Neural cell (in vitro differentiated cells): Measurements from ENCODE around the gene POMT1. TPM values are rescaled to one million over a fixed set of nuclear protein-coding genes. Genes with fewer than 3 reads are reported as not detected.

Experiments
- H2AFZ ChIP-seq: fragments of 200-600, 300-800 bp; sonication (generic), shearing (Covaris generic); 2 replicates; pipeline ENCODE4 v1.6.0; 2014; ENCODE audit warnings: low read depth, mild to moderate bottlenecking, antibody characterized with exemption, low read length, moderate library complexity
- H3F3A ChIP-seq: fragments of 200-600 bp; shearing (Covaris generic); 2 replicates; pipeline ENCODE4 v1.6.1; 2016; ENCODE audit warnings: mild to moderate bottlenecking, moderate library complexity, mixed read lengths, antibody characterized with exemption, low read length; ENCODE audit not compliant: insufficient read depth, poor library complexity, severe bottlenecking
- H3K27ac ChIP-seq: fragments of 200-600, 300-800 bp; sonication (generic), shearing (Covaris generic); 2 replicates; pipeline ENCODE4 v1.5.1; 2014; ENCODE audit warnings: mild to moderate bottlenecking, low read length, moderate library complexity
- H3K27me3 ChIP-seq: fragments of 300-800, 200-600 bp; sonication (generic), shearing (Covaris generic); 2 replicates; pipeline ENCODE4 v1.6.0; 2014; ENCODE audit warnings: mild to moderate bottlenecking, low read depth, low read length, moderate library complexity; ENCODE audit not compliant: insufficient read depth
- H3K36me3 ChIP-seq: fragments of 300-800, 200-600 bp; sonication (generic), shearing (Covaris generic); 2 replicates; pipeline ENCODE4 v1.5.1; 2014; ENCODE audit warnings: mild to moderate bottlenecking, antibody characterized with exemption, low read length, moderate library complexity; ENCODE audit not compliant: insufficient read depth
- H3K4me2 ChIP-seq: fragments of 300-800, 200-600 bp; sonication (generic), shearing (Covaris generic); 2 replicates; pipeline ENCODE4 v1.6.0; 2014; ENCODE audit warnings: mild to moderate bottlenecking, low read length
- H3K4me3 ChIP-seq: fragments of 300-800, 200-600 bp; sonication (generic), shearing (Covaris generic); 2 replicates; pipeline ENCODE4 v1.5.1; 2014; ENCODE audit warnings: mild to moderate bottlenecking, low read length, moderate library complexity
- H3K79me2 ChIP-seq: fragments of 200-600 bp; shearing (Covaris generic); replicated peaks from 2 replicates; pipeline ENCODE4 v1.6.0; 2014; ENCODE audit warnings: mild to moderate bottlenecking, low read length, moderate library complexity; ENCODE audit not compliant: insufficient read depth
- H3K9ac ChIP-seq: fragments of 300-800, 200-600 bp; sonication (generic), shearing (Covaris generic); 2 replicates; pipeline ENCODE4 v1.6.1; 2016; ENCODE audit warnings: mild to moderate bottlenecking, low read length, mixed read lengths
- H3K9me2 ChIP-seq: fragments of 200-600 bp; shearing (Covaris generic); 2 replicates; pipeline ENCODE4 v1.6.1; 2016; ENCODE audit warnings: mild to moderate bottlenecking, low read length, mixed read lengths; ENCODE audit not compliant: insufficient read depth
- H3K9me3 ChIP-seq: fragments of 200-600, 300-800 bp; sonication (generic), shearing (Covaris generic); 2 replicates; pipeline ENCODE4 v1.6.1; 2016; ENCODE audit warnings: mild to moderate bottlenecking, mixed run types, low read length, moderate library complexity, mixed read lengths
- H4K20me1 ChIP-seq: fragments of 200-600 bp; shearing (Covaris generic); 2 replicates; pipeline ENCODE4 v1.6.1; 2016; ENCODE audit warnings: mild to moderate bottlenecking, mixed run types; ENCODE audit not compliant: insufficient read depth
- EP300 ChIP-seq: fragments of 450-650 bp; conservative IDR thresholded peaks from 2 replicates; pipeline ENCODE4 v1.6.1; 2014; ENCODE audit warnings: antibody characterized with exemption, mild to moderate bottlenecking, moderate library complexity; ENCODE audit not compliant: poor library complexity, severe bottlenecking
- EZH2 ChIP-seq: fragments of 200-600, 300-800 bp; shearing (Covaris generic), sonication (generic); IDR thresholded peaks from 2 replicates; pipeline ENCODE4 v1.6.1; 2014; ENCODE audit warnings: antibody characterized with exemption, low read length, borderline replicate concordance, mild to moderate bottlenecking; ENCODE audit not compliant: insufficient read depth, poor library complexity, severe bottlenecking
- MXI1 ChIP-seq: fragments of 450-650 bp; conservative IDR thresholded peaks from 2 replicates; pipeline ENCODE4 v1.6.1; 2014; ENCODE audit warnings: antibody characterized with exemption, mild to moderate bottlenecking; ENCODE audit not compliant: poor library complexity, severe bottlenecking
- POLR2AphosphoS5 ChIP-seq: IDR thresholded peaks from 2 replicates; pipeline ENCODE4 v1.6.1; 2012
- RAD21 ChIP-seq: fragments of 450-650 bp; conservative IDR thresholded peaks from 2 replicates; pipeline ENCODE4 v1.6.1; 2014; ENCODE audit warnings: antibody characterized with exemption, mild to moderate bottlenecking, moderate library complexity
- SMC3 ChIP-seq: fragments of 450-650 bp; conservative IDR thresholded peaks from 2 replicates; pipeline ENCODE4 v1.6.1; 2014; ENCODE audit warnings: antibody characterized with exemption, mild to moderate bottlenecking, moderate library complexity; ENCODE audit not compliant: poor library complexity
- TAF1 ChIP-seq: IDR thresholded peaks from 2 replicates; pipeline ENCODE4 v1.6.1; 2012; ENCODE audit warnings: low read depth
- polyA plus RNA-seq: library from polyadenylated mRNA; depleted of rRNA; stranded (reverse); fragments of >200 nt; gene quantifications from 2 replicates; pipeline ENCODE4 v1.2.3, GENCODE V29; 2014
- TF ChIP-seq, protein P1 (sequence below): fragments of 450-650 bp; IDR thresholded peaks from 2 replicates; pipeline ENCODE4 v1.5.1; 2014; ENCODE audit warnings: antibody characterized with exemption, mild to moderate bottlenecking, moderate library complexity; ENCODE audit not compliant: poor library complexity, severe bottlenecking
- TF ChIP-seq, protein P2 (sequence below): IDR thresholded peaks from 2 replicates; pipeline ENCODE4 v1.6.1; 2012; ENCODE audit warnings: borderline replicate concordance

POMT1 gene
- polyA plus RNA-seq, 1 donor from 2014 or later = 131 TPM

- Histone ChIP-seq H3K4me2 (no peak overlapping the region), H3K9ac (no peak overlapping the region), H4K20me1 (peaks cover 12% of the 10 kb centered on the region), H3K27me3 (no peaks in the 10 kb centered on the region), H3K9me3 (no peaks in the 10 kb centered on the region), H3K27ac (no peak overlapping the region), H3K36me3 (peaks cover 8% of the 10 kb centered on the region), H3K9me2 (no peaks in the 10 kb centered on the region), H3K79me2 (peaks cover 11% of the 10 kb centered on the region), H2AFZ (no peak overlapping the region), H3K4me3 (no peak overlapping the region), H3F3A (no peaks in the 10 kb centered on the region)
- no peak for TF ChIP-seq SMC3
- TF ChIP-seq, protein P1, sequence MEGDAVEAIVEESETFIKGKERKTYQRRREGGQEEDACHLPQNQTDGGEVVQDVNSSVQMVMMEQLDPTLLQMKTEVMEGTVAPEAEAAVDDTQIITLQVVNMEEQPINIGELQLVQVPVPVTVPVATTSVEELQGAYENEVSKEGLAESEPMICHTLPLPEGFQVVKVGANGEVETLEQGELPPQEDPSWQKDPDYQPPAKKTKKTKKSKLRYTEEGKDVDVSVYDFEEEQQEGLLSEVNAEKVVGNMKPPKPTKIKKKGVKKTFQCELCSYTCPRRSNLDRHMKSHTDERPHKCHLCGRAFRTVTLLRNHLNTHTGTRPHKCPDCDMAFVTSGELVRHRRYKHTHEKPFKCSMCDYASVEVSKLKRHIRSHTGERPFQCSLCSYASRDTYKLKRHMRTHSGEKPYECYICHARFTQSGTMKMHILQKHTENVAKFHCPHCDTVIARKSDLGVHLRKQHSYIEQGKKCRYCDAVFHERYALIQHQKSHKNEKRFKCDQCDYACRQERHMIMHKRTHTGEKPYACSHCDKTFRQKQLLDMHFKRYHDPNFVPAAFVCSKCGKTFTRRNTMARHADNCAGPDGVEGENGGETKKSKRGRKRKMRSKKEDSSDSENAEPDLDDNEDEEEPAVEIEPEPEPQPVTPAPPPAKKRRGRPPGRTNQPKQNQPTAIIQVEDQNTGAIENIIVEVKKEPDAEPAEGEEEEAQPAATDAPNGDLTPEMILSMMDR = no peak
- TF ChIP-seq RAD21 = no peak
- TF ChIP-seq EP300 = no peak
- no peak for TF ChIP-seq MXI1
- no peak for TF ChIP-seq POLR2AphosphoS5
- TF ChIP-seq EZH2 = no peak
- no peak for TF ChIP-seq TAF1
- TF ChIP-seq, protein P2, sequence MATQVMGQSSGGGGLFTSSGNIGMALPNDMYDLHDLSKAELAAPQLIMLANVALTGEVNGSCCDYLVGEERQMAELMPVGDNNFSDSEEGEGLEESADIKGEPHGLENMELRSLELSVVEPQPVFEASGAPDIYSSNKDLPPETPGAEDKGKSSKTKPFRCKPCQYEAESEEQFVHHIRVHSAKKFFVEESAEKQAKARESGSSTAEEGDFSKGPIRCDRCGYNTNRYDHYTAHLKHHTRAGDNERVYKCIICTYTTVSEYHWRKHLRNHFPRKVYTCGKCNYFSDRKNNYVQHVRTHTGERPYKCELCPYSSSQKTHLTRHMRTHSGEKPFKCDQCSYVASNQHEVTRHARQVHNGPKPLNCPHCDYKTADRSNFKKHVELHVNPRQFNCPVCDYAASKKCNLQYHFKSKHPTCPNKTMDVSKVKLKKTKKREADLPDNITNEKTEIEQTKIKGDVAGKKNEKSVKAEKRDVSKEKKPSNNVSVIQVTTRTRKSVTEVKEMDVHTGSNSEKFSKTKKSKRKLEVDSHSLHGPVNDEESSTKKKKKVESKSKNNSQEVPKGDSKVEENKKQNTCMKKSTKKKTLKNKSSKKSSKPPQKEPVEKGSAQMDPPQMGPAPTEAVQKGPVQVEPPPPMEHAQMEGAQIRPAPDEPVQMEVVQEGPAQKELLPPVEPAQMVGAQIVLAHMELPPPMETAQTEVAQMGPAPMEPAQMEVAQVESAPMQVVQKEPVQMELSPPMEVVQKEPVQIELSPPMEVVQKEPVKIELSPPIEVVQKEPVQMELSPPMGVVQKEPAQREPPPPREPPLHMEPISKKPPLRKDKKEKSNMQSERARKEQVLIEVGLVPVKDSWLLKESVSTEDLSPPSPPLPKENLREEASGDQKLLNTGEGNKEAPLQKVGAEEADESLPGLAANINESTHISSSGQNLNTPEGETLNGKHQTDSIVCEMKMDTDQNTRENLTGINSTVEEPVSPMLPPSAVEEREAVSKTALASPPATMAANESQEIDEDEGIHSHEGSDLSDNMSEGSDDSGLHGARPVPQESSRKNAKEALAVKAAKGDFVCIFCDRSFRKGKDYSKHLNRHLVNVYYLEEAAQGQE = no peak
These were observed 25.9 kb upstream of the POMT1 start for GRCh38 chr9:131476777-131477345.

- Histone ChIP-seq H2AFZ (no peak overlapping the region), H3F3A (no peaks in the 10 kb centered on the region), H3K9ac (no peak overlapping the region), H3K36me3 (peaks cover 8% of the 10 kb centered on the region), H3K4me3 (no peak overlapping the region), H3K4me2 (no peak overlapping the region), H4K20me1 (peaks cover 15% of the 10 kb centered on the region), H3K79me2 (peaks cover 11% of the 10 kb centered on the region), H3K9me2 (no peaks in the 10 kb centered on the region), H3K27ac (no peak overlapping the region), H3K27me3 (no peaks in the 10 kb centered on the region), H3K9me3 (no peaks in the 10 kb centered on the region)
- TF ChIP-seq TAF1 = no peak
These were observed 25.4 kb upstream of the POMT1 start for GRCh38 chr9:131477367-131477766.
